Retinal pigment epithelial cell (primary cell): ENCODE results near the gene PLK1.

Experiments
- DNase-seq: peaks from one replicate; pipeline ENCODE4 v3.0.0-alpha.2; 2010; ENCODE audit warnings: low read depth
- H3K4me3 ChIP-seq: 2 replicates; pipeline ENCODE4 v1.5.1; 2011; ENCODE audit warnings: mild to moderate bottlenecking, low read length, control low read depth, moderate library complexity
- CTCF ChIP-seq: conservative IDR thresholded peaks from 2 replicates; pipeline ENCODE4 v1.5.1; 2011; ENCODE audit warnings: low read depth, low read length, control low read depth, inconsistent platforms

PLK1 gene

GRCh38 chr16:23668225-23668624 lies 10.5 kb upstream of the PLK1 start:
- TF ChIP-seq CTCF = no peak
- no peak for DNase-seq

GRCh38 chr16:23668873-23669272 lies 9.8 kb upstream of the PLK1 start:
- H3K4me3 ChIP-seq = no peak overlapping the region
- no peak for DNase-seq
- TF ChIP-seq CTCF = no peak

More at GRCh38 chr16:23668225-23668624, 10.5 kb upstream of the PLK1 start:
- no peak overlapping the region for H3K4me3 ChIP-seq

GRCh38 chr16:23670137-23670776 lies 8.4 kb upstream of the PLK1 start:
- no peak for TF ChIP-seq CTCF
- DNase-seq = no peak

GRCh38 chr16:23673971-23674614 lies 4.6 kb upstream of the PLK1 start:
- TF ChIP-seq CTCF = no peak
- H3K4me3 ChIP-seq = no peak overlapping the region
- DNase-seq = no peak

More at GRCh38 chr16:23670137-23670776, 8.4 kb upstream of the PLK1 start:
- H3K4me3 ChIP-seq = no peak overlapping the region

- no peak overlapping the region for H3K4me3 ChIP-seq
- no peak for DNase-seq
- TF ChIP-seq CTCF = no peak
Measured at GRCh38 chr16:23676924-23677480, 1.7 kb upstream of the PLK1 start.

GRCh38 chr16:23679274-23679985 lies 741 bp downstream of the PLK1 start:
- no peak for TF ChIP-seq CTCF
- H3K4me3 ChIP-seq = peak overlapping the region; percentile 83
- no peak for DNase-seq
